Stimulated activated naive B cell treated with anti-CD40 and anti-IgM and Interleukin-4, amounts not matched to agents 10 μg/mL and 1 μg/mL and 100 μg/mL, for 72 hours (primary cell): Measurements from ENCODE around the gene KRTAP10-8.
A peak's percentile ranks its signal among the peaks of the same experiment; 100 is the strongest.
"Not testable (repeated sequence)": the region's sequence is repeated elsewhere in the genome, so short reads cannot be mapped to it uniquely, and the experiment has no call there.

Experiments used
- ATAC-seq, 2 donors: fragments of 150-1000 bp; cut with Tn5 transposase; replicated peaks; 2 replicates each; pipeline ENCODE4 v1.10.0; 2021; ENCODE audit warnings: moderate library complexity in 1 of 2
- DNase-seq: peaks from one replicate; pipeline ENCODE4 v3.0.0; 2021
- H3K27ac Mint-ChIP-seq: one replicate; pipeline ENCODE4 v1.8.0; 2022; ENCODE audit warnings: mild to moderate bottlenecking, mixed read lengths
- H3K27me3 Mint-ChIP-seq, 2 donors: one replicate each; pipeline ENCODE4 v1.8.0; 2022; ENCODE audit warnings: mixed read lengths in 2 of 2
- H3K36me3 Mint-ChIP-seq, 2 donors: one replicate each; pipeline ENCODE4 v1.8.0; 2022; ENCODE audit warnings: mixed read lengths in 2 of 2, mild to moderate bottlenecking in 1 of 2
- H3K4me1 Mint-ChIP-seq, 2 donors: one replicate each; pipeline ENCODE4 v1.8.0; 2022; ENCODE audit warnings: mixed read lengths in 2 of 2, mild to moderate bottlenecking in 1 of 2
- H3K4me3 Mint-ChIP-seq, 2 donors: one replicate each; pipeline ENCODE4 v1.8.0; 2022; ENCODE audit warnings: mild to moderate bottlenecking in 2 of 2, mixed read lengths in 2 of 2, moderate library complexity in 1 of 2
- H3K9me3 Mint-ChIP-seq, 2 donors: one replicate each; pipeline ENCODE4 v1.8.0; 2022; ENCODE audit warnings: mixed read lengths in 2 of 2, mild to moderate bottlenecking in 1 of 2

The KRTAP10-8 gene

GRCh38 chr21:44573630-44574456 is 38.0 kb upstream of the KRTAP10-8 start, which contains the start of gene KRTAP10-4:
KRTAP10-4 (plus strand) TSS chr21:44573729; CDS start chr21:44573759, 30 bp downstream.
- not testable (repeated sequence) for H3K36me3 Mint-ChIP-seq, ATAC-seq, H3K4me3 Mint-ChIP-seq, DNase-seq, H3K4me1 Mint-ChIP-seq
- peaks cover 43 to 55% of the 10 kb centered on the region in 2 donors for H3K27me3 Mint-ChIP-seq
- H3K9me3 Mint-ChIP-seq, result peaks cover 16 to 18% of the 10 kb centered on the region in 2 donors
- peak within 1 kb of the TSS; percentile 3 for H3K27ac Mint-ChIP-seq

DNA sequence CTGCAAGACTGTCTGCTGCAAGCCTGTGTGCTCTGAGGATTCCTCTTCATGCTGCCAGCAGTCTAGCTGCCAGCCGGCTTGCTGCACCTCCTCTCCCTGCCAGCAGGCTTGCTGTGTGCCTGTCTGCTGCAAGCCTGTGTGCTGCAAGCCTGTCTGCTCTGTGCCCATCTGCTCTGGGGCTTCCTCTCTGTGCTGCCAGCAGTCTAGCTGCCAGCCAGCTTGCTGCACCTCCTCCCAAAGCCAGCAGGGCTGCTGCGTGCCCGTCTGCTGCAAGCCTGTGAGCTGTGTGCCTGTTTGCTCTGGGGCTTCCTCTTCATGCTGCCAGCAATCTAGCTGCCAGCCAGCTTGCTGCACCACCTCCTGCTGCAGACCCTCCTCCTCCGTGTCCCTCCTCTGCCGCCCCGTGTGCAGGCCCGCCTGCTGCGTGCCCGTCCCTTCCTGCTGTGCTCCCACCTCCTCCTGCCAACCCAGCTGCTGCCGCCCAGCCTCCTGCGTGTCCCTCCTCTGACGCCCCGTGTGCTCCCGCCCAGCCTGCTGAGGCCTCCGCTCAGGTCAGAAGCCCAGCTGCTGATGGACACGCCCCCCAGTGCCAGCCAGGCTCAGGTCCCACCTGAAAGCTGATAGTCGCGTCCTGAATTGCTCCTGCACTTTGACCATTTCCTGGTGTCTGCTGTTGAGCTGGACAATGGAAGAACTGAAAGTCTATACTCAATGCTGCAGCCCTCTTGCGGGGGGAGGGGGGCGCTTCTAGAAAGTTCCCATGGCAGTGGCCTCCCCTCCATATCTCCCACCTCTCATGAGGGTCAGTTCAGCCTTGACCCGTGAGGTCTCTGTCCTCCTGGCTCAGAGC is 37.2 kb upstream of the KRTAP10-8 start:
- no peak for ATAC-seq
- H3K27me3 Mint-ChIP-seq, result peaks cover 44 to 63% of the 10 kb centered on the region in 2 donors
- peak overlapping the region; percentile 3 for H3K27ac Mint-ChIP-seq
- no peak overlapping the region for H3K4me3 Mint-ChIP-seq
- H3K4me1 Mint-ChIP-seq, result peaks cover 0 to 5% of the 10 kb centered on the region in 2 donors
- peaks cover 16 to 23% of the 10 kb centered on the region in 2 donors for H3K9me3 Mint-ChIP-seq
- no peak for DNase-seq
- peaks cover 8 to 13% of the 10 kb centered on the region in 2 donors for H3K36me3 Mint-ChIP-seq

- Mint-ChIP-seq H3K27ac (no peak overlapping the region), H3K4me1 (peaks cover 3 to 5% of the 10 kb centered on the region in 2 donors), H3K4me3 (no peak overlapping the region), H3K36me3 (peaks cover 12 to 21% of the 10 kb centered on the region in 2 donors), H3K27me3 (peaks cover 52 to 63% of the 10 kb centered on the region in 2 donors), H3K9me3 (peaks cover 24 to 29% of the 10 kb centered on the region in 2 donors)
- DNase-seq, result no peak
- no peak for ATAC-seq
Measured at GRCh38 chr21:44575307-44576024, 36.4 kb upstream of the KRTAP10-8 start.

GRCh38 chr21:44576025-44576420 is 35.9 kb upstream of the KRTAP10-8 start:
- DNase-seq, result no peak
- no peak overlapping the region for H3K27ac Mint-ChIP-seq
- no peak overlapping the region for H3K4me3 Mint-ChIP-seq
- ATAC-seq, result no peak
- H3K36me3 Mint-ChIP-seq, result peaks cover 12 to 22% of the 10 kb centered on the region in 2 donors
- peaks cover 3 to 5% of the 10 kb centered on the region in 2 donors for H3K4me1 Mint-ChIP-seq
- peaks cover 27 to 33% of the 10 kb centered on the region in 2 donors for H3K9me3 Mint-ChIP-seq
- peaks cover 54 to 59% of the 10 kb centered on the region in 2 donors for H3K27me3 Mint-ChIP-seq

- Mint-ChIP-seq H3K36me3 (peaks cover 15 to 25% of the 10 kb centered on the region in 2 donors), H3K4me3 (no peak overlapping the region), H3K9me3 (peaks cover 40 to 41% of the 10 kb centered on the region in 2 donors), H3K27ac (no peak overlapping the region), H3K4me1 (peaks cover 3 to 5% of the 10 kb centered on the region in 2 donors), H3K27me3 (peaks cover 42 to 48% of the 10 kb centered on the region in 2 donors)
- no peak for DNase-seq
- ATAC-seq, result no peak
Measured at GRCh38 chr21:44578371-44579055, 33.4 kb upstream of the KRTAP10-8 start.

DNA sequence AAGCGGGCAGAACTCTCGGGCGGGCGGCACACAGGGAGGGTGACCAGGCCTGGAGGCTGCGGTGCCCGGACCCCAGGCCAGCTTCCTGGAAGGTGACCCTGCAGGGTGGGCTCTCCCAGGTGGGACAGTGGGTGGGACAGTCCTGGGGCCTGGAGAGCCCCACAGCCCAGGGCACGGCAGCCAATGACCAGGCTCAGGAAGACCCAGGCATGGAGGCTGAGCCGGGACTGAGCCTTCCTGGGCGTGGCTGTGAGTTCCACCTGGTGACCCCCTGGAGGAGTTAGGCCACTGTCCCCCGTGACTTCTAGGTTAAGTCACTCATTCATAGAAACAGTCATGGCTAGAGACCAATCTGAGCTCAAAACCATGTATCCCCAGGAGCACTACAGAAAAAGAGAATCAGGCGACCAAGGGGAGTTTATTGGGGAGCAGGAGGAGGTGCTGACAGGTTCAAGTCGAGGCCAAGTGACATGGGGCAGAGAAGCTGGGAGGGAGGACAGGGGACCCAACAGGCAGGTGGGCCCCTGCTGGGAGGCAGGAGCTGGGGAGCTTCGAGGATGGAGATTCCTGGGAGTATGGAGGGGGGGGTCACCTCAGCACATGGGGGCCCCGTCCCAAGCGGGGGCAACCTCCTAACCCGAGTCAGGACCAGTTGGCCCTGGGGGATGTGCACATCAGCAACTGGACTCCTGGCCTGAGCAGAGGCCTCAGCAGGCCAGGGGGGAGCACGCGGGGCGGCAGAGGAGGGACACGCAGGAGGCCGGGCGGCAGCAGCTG is 32.6 kb upstream of the KRTAP10-8 start:
- ATAC-seq, result no peak
- Mint-ChIP-seq H3K27ac (no peak overlapping the region), H3K4me1 (peaks cover 3 to 5% of the 10 kb centered on the region in 2 donors), H3K27me3 (peaks cover 43 to 46% of the 10 kb centered on the region in 2 donors), H3K36me3 (peaks cover 15 to 25% of the 10 kb centered on the region in 2 donors), H3K4me3 (no peak overlapping the region), H3K9me3 (peaks cover 40 to 41% of the 10 kb centered on the region in 2 donors)
- no peak for DNase-seq

GRCh38 chr21:44579833-44580144 is 32.1 kb upstream of the KRTAP10-8 start:
- peaks cover 15 to 25% of the 10 kb centered on the region in 2 donors for H3K36me3 Mint-ChIP-seq
- peaks cover 40 to 41% of the 10 kb centered on the region in 2 donors for H3K9me3 Mint-ChIP-seq
- peaks cover 3% of the 10 kb centered on the region in 2 donors for H3K4me1 Mint-ChIP-seq
- H3K27me3 Mint-ChIP-seq, result peaks cover 42 to 45% of the 10 kb centered on the region in 2 donors
- no peak for ATAC-seq
- no peak overlapping the region for H3K4me3 Mint-ChIP-seq
- H3K27ac Mint-ChIP-seq, result no peak overlapping the region
- DNase-seq, result no peak

DNA sequence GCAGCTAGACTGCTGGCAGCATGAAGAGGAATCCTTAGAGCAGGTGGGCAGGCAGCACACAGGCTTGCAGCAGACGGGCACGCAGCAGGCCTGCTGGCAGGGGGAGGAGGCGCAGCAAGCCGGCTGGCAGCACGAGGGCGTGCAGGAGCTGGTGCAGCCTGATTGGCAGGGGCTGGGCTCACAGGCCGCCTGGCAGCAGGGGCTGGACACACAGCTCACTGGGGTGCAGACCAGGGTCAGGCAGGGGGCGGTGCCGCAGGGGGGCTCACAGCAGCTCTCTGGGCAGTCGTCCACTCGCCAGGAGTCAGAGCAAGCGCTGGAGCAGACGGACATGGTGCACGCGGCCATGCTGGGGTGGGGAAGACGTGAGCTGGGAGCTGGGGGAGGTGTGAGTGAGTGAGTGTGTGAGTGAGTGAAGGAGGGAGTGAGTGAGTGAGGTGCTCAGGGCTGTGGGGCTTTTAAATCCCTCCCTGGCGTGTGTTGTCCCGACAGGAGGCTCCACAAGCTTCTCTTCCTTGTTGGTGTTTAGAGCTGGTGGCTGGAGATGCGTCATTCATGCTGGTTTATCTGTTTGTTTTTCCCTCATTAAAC is 31.6 kb upstream of the KRTAP10-8 start, which contains the start of gene KRTAP10-5:
TSS of gene KRTAP10-5 (minus strand) at position 374 of the 591 bp plus-strand sequence. CDS start at position 348, 26 bp downstream.
- H3K4me3 Mint-ChIP-seq, H3K27ac Mint-ChIP-seq, H3K4me1 Mint-ChIP-seq, ATAC-seq, DNase-seq: not testable (repeated sequence)
- H3K36me3 Mint-ChIP-seq, result peaks cover 15 to 25% of the 10 kb centered on the region in 2 donors
- H3K27me3 Mint-ChIP-seq, result peaks cover 40 to 46% of the 10 kb centered on the region in 2 donors
- H3K9me3 Mint-ChIP-seq, result peaks cover 40 to 41% of the 10 kb centered on the region in 2 donors

- H3K27ac Mint-ChIP-seq, result no peak overlapping the region
- H3K4me1 Mint-ChIP-seq, result peaks cover 0 to 3% of the 10 kb centered on the region in 2 donors
- no peak for DNase-seq
- ATAC-seq, result no peak
- no peak overlapping the region for H3K4me3 Mint-ChIP-seq
- peaks cover 12 to 25% of the 10 kb centered on the region in 2 donors for H3K36me3 Mint-ChIP-seq
- H3K27me3 Mint-ChIP-seq, result peaks cover 44 to 50% of the 10 kb centered on the region in 2 donors
- peaks cover 38 to 41% of the 10 kb centered on the region in 2 donors for H3K9me3 Mint-ChIP-seq
Measured at GRCh38 chr21:44581158-44581557, 30.7 kb upstream of the KRTAP10-8 start.

GRCh38 chr21:44582055-44582454 is 29.8 kb upstream of the KRTAP10-8 start:
- Mint-ChIP-seq H3K4me1 (peaks cover 0 to 3% of the 10 kb centered on the region in 2 donors), H3K27ac (no peak overlapping the region), H3K27me3 (peaks cover 53 to 59% of the 10 kb centered on the region in 2 donors), H3K9me3 (peaks cover 36 to 41% of the 10 kb centered on the region in 2 donors), H3K4me3 (no peak overlapping the region), H3K36me3 (peaks cover 12 to 25% of the 10 kb centered on the region in 2 donors)
- no peak for DNase-seq
- no peak for ATAC-seq

- ATAC-seq, result no peak
- peaks cover 10 to 21% of the 10 kb centered on the region in 2 donors for H3K36me3 Mint-ChIP-seq
- peaks cover 27 to 32% of the 10 kb centered on the region in 2 donors for H3K9me3 Mint-ChIP-seq
- H3K27ac Mint-ChIP-seq, result no peak overlapping the region
- peaks cover 55 to 63% of the 10 kb centered on the region in 2 donors for H3K27me3 Mint-ChIP-seq
- H3K4me1 Mint-ChIP-seq, result peaks cover 0 to 3% of the 10 kb centered on the region in 2 donors
- no peak for DNase-seq
- H3K4me3 Mint-ChIP-seq, result no peak overlapping the region
Measured at GRCh38 chr21:44583089-44583799, 28.6 kb upstream of the KRTAP10-8 start.

DNA sequence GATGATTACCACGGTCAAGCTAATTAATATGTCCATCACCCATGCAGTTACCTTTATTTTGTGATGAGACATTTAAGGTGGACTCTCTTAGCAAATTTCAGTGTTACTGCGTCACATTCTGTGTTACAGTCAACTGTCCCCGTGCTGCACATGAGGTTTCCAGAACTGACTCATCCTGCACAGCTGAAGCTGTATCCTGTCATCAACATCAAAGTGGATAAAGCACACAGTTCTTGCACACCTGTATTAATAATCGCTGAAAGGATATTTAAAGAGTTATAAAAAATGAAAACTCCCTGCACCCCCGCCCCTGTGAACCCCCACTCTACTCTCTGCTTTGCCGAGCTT is 28.1 kb upstream of the KRTAP10-8 start:
- DNase-seq (no peak), ATAC-seq (no peak)
- Mint-ChIP-seq H3K27me3 (peaks cover 53 to 62% of the 10 kb centered on the region in 2 donors), H3K4me3 (no peak overlapping the region), H3K27ac (no peak overlapping the region), H3K36me3 (peaks cover 10 to 21% of the 10 kb centered on the region in 2 donors), H3K9me3 (peaks cover 25 to 32% of the 10 kb centered on the region in 2 donors), H3K4me1 (peaks cover 0 to 3% of the 10 kb centered on the region in 2 donors)
